Measurements from ENCODE around the gene KCNMA1. TPM values are rescaled to one million over a fixed set of nuclear protein-coding genes. Genes with fewer than 3 reads are reported as not detected.
A peak's percentile ranks its signal among the peaks of the same experiment; 100 is the strongest.

The KCNMA1 gene
- total RNA-seq, 4 donors from 2014 or later: 66.8 to 96.5 (median 78.9) TPM

- DNase-seq (peak in 1 of 2 donors; percentile 72), ATAC-seq (peak; percentile 72 to 84)
- H3K9me3 ChIP-seq: no peaks in the 10 kb centered on the region
- no peaks in the 10 kb centered on the region for H3K27me3 ChIP-seq
- in situ Hi-C loops (cut with MboI; ENCODE audit: low sequenced_read_pairs in 4 of 4): no loop called here
- no peaks in the 10 kb centered on the region for H3K36me3 ChIP-seq
- H3K4me1 ChIP-seq: peaks cover 36 to 37% of the 10 kb centered on the region in 2 donors
- peak overlapping the region in 1 of 4 donors; percentile 7 for H3K4me3 ChIP-seq
- intact Hi-C loops (cut with DNase I; ENCODE audit: low total_unique reads): no loop called here
- TF ChIP-seq, protein P1, sequence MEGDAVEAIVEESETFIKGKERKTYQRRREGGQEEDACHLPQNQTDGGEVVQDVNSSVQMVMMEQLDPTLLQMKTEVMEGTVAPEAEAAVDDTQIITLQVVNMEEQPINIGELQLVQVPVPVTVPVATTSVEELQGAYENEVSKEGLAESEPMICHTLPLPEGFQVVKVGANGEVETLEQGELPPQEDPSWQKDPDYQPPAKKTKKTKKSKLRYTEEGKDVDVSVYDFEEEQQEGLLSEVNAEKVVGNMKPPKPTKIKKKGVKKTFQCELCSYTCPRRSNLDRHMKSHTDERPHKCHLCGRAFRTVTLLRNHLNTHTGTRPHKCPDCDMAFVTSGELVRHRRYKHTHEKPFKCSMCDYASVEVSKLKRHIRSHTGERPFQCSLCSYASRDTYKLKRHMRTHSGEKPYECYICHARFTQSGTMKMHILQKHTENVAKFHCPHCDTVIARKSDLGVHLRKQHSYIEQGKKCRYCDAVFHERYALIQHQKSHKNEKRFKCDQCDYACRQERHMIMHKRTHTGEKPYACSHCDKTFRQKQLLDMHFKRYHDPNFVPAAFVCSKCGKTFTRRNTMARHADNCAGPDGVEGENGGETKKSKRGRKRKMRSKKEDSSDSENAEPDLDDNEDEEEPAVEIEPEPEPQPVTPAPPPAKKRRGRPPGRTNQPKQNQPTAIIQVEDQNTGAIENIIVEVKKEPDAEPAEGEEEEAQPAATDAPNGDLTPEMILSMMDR (IDR thresholded peaks at IDR 0.05 in 4 of 5, conservative IDR thresholded peaks at IDR 0.05 in 1 of 5): no peak
- TF ChIP-seq POLR2A (IDR thresholded peaks at IDR 0.05): peak in 1 of 2 donors; percentile 22
- H3K27ac ChIP-seq: peak overlapping the region; percentile 70 to 83 (median 78)
Measured at GRCh38 chr10:77566914-77567566, 70.6 kb downstream of the KCNMA1 start.

DNA sequence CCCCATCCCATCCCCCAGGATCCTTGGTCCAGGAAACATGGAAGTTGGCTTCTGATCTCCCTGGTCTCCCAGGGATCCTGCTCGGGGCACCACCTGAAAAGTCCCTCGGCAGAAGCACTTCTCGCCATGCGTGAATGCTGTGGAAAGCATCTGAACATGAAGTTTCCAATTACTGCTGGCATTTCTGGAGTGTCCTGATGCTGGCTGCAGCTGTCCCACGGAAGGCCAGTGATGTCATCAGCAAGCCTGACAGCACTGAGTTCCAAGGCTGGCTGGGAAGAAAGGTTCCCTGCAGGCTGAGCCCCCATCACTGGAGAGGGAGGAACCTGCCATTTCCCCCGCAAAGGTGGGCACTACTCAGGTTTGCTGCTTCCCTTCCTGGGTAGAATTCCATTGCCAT lies 71.4 kb downstream of the KCNMA1 start:
- Histone ChIP-seq H3K4me3 (peak overlapping the region in 1 of 4 donors; percentile 7), H3K36me3 (no peaks in the 10 kb centered on the region), H3K27me3 (no peaks in the 10 kb centered on the region), H3K9me3 (no peaks in the 10 kb centered on the region), H3K27ac (peak overlapping the region; percentile 70 to 83 (median 78)), H3K4me1 (peaks cover 31 to 45% of the 10 kb centered on the region in 2 donors)
- TF ChIP-seq, protein P1 (IDR thresholded peaks at IDR 0.05 in 4 of 5, conservative IDR thresholded peaks at IDR 0.05 in 1 of 5): no peak
- TF ChIP-seq POLR2A (IDR thresholded peaks at IDR 0.05): no peak
- ATAC-seq (peak; percentile 87 to 92), DNase-seq (peak; percentile 48 to 82)
- intact Hi-C loops (cut with DNase I; ENCODE audit: low total_unique reads) (no loop called here), in situ Hi-C loops (cut with MboI; ENCODE audit: low sequenced_read_pairs in 4 of 4) (no loop called here)

DNA sequence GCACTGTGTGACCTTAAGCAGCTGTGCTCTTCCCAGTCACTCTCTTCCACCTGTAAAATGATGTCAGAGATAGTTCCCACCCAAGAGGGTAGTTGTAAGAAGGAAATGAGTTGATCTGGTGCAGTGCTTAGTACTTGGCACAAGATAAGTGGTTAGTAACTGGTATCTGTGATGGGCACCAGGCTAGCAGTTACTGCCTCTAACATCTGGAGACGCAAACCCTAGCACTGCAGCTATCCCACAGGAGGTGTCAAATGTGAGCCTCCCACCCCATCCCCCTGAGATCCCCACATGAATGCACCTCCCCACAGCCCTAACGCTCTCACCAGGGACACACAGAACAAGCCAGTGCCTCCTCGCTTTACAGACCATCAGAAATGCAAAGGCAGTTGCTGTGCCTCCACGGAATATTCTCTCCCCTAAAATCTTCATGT lies 72.0 kb downstream of the KCNMA1 start:
- TF ChIP-seq POLR2A (IDR thresholded peaks at IDR 0.05): no peak
- TF ChIP-seq, protein P1 (IDR thresholded peaks at IDR 0.05 in 4 of 5, conservative IDR thresholded peaks at IDR 0.05 in 1 of 5): no peak
- Histone ChIP-seq H3K27ac (peak overlapping the region; percentile 70 to 83 (median 78)), H3K9me3 (no peaks in the 10 kb centered on the region), H3K27me3 (no peaks in the 10 kb centered on the region), H3K4me1 (peaks cover 32 to 45% of the 10 kb centered on the region in 2 donors), H3K36me3 (no peaks in the 10 kb centered on the region), H3K4me3 (no peak overlapping the region)
- ATAC-seq (no peak), DNase-seq (no peak)
- intact Hi-C loops (cut with DNase I; ENCODE audit: low total_unique reads) (no loop called here), in situ Hi-C loops (cut with MboI; ENCODE audit: low sequenced_read_pairs in 4 of 4) (no loop called here)

DNA sequence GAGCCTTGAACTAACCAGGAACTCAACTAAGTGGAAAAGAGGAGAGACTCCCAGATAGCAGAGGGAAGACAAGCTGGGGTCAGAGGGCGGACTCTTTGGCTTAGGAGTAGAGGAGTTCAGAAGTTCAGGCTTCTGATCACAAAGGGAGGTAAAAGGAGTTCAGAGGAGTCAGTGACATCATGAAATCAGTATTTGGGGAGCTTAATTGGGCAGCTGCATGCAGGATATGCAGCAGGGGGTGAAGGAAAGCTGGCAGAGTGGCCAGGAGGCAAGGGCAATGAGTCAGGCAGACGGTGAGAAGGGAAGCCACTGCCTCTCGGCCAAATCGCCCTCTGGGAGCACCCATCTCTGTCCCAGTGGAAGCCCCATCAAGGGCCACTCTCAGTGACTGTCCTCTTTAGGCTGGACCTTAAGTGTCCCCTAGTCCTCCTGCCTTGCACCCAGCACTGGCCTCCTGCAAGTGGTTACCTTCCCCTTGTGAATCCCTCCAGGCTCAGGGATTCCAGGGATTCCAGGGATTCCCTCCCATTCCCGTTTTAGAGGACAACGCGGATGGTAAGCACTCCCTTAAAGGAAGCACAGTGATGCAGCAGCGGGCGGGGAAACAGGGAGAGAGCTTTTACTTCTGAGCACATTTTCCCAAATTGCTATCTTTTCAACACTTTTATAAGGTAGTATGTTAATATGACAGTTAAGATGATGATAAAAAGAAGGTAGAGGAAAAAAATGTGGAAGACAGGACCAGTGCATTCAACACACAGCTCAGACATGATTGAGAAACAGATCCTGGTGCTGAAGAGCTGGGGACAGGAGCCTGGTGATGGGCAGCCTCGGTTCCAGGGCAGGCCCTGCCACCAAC lies 72.6 kb downstream of the KCNMA1 start:
- DNase-seq: no peak
- H3K4me3 ChIP-seq: no peak overlapping the region
- H3K9me3 ChIP-seq: no peaks in the 10 kb centered on the region
- in situ Hi-C loops (cut with MboI; ENCODE audit: low sequenced_read_pairs in 4 of 4) (no loop called here), intact Hi-C loops (cut with DNase I; ENCODE audit: low total_unique reads) (no loop called here)
- no peak for ATAC-seq
- H3K4me1 ChIP-seq: peaks cover 32 to 45% of the 10 kb centered on the region in 2 donors
- no peaks in the 10 kb centered on the region for H3K27me3 ChIP-seq
- no peaks in the 10 kb centered on the region for H3K36me3 ChIP-seq
- peak overlapping the region in 2 of 4 donors; percentile 6 to 82 for H3K27ac ChIP-seq
- TF ChIP-seq POLR2A (IDR thresholded peaks at IDR 0.05): no peak
- TF ChIP-seq, protein P1 (IDR thresholded peaks at IDR 0.05 in 4 of 5, conservative IDR thresholded peaks at IDR 0.05 in 1 of 5): no peak
